Measurements from ENCODE around the gene CACNA1H.

- no peak for TF ChIP-seq CTCF (conservative IDR thresholded peaks at IDR 0.05 in 1 of 2, IDR thresholded peaks at IDR 0.05 in 1 of 2; ENCODE audit: extremely low read depth in 1 of 2, insufficient read depth in 1 of 2, low read depth in 1 of 2, low read length in 2 of 2)
- no peak for TF ChIP-seq EZH2 (IDR thresholded peaks at IDR 0.05; ENCODE audit: borderline replicate concordance, low read length)
Observed at GRCh38 chr16:1163567-1164055, 10.7 kb downstream of the CACNA1H start.

Data from mammary epithelial cell (primary cell).